ENCODE measurements around the gene HPCA.

DNA sequence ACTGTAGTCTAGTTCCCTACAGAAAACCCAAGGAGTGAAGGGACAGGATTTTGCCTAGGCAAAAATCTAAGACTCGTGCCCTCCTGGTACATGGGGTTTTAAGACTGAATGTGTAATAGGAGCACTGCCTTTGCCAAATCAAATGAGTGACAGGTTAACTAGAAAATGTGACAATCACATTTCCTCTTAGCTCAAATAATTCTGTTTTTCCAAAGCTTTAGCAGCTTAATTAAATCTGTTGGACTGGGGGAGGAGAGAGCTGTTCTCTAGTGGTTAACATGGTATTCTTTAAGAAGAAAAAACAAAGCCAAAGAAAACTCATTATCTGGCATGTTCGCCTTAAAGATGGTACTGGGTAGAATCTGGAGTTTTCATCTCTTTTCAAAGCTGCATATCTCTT is 28.2 kb upstream of the HPCA start:
- no peak for TF ChIP-seq CTCF (IDR thresholded peaks at IDR 0.05; ENCODE audit: insufficient read depth, low read depth, low read length)
- no peak for TF ChIP-seq EZH2 (IDR thresholded peaks at IDR 0.05; ENCODE audit: insufficient read depth, low read length)
